Ectodermal cell (in vitro differentiated cells): ENCODE data around the gene GALNT17.
"Not testable (repeated sequence)": the region's sequence is repeated elsewhere in the genome, so short reads cannot be mapped to it uniquely, and the experiment has no call there.

Source experiments
- H3K27ac ChIP-seq: 2 replicates; pipeline ENCODE4 v1.7.0; 2013; ENCODE audit warnings: mild to moderate bottlenecking, low read depth, low read length; ENCODE audit not compliant: insufficient read depth, poor library complexity, severe bottlenecking
- H3K27me3 ChIP-seq: 2 replicates; pipeline ENCODE4 v1.7.0; 2013; ENCODE audit warnings: mild to moderate bottlenecking, low read length; ENCODE audit not compliant: insufficient read depth, control insufficient read depth, poor library complexity, severe bottlenecking
- H3K36me3 ChIP-seq: one replicate; pipeline ENCODE4 v1.7.0; 2013; ENCODE audit warnings: low read length; ENCODE audit not compliant: control insufficient read depth, insufficient read depth
- H3K4me1 ChIP-seq: one replicate; pipeline ENCODE4 v1.7.0; 2013; ENCODE audit warnings: low read length; ENCODE audit not compliant: control insufficient read depth, insufficient read depth
- H3K4me3 ChIP-seq: 2 replicates; pipeline ENCODE4 v1.7.0; 2013; ENCODE audit warnings: low read depth, low read length, control low read depth; ENCODE audit not compliant: insufficient read depth
- H3K9me3 ChIP-seq: 2 replicates; pipeline ENCODE4 v1.7.0; 2013; ENCODE audit warnings: mild to moderate bottlenecking, low read length, moderate library complexity; ENCODE audit not compliant: control insufficient read depth
- WGBS, 2 experiments: methylation state at CpG; one replicate each; pipeline ENCODE4 v1.1.7; 2013; ENCODE audit warnings: missing lambda C conversion rate in 2 of 2; 5-methylcytosine and 5-hydroxymethylcytosine counted together

The GALNT17 gene

GRCh38 chr7:71718563-71718962 lies 586.6 kb downstream of the GALNT17 start:
- no peaks in the 10 kb centered on the region for H3K27me3 ChIP-seq
- H3K4me1 ChIP-seq: peaks cover 14% of the 10 kb centered on the region
- H3K9me3 ChIP-seq: no peaks in the 10 kb centered on the region
- WGBS, 2 experiments: 90 to 93% methylated on average over 6 of the region's 6 CpGs
- no peak overlapping the region for H3K27ac ChIP-seq
- no peaks in the 10 kb centered on the region for H3K36me3 ChIP-seq
- H3K4me3 ChIP-seq: no peak overlapping the region

DNA sequence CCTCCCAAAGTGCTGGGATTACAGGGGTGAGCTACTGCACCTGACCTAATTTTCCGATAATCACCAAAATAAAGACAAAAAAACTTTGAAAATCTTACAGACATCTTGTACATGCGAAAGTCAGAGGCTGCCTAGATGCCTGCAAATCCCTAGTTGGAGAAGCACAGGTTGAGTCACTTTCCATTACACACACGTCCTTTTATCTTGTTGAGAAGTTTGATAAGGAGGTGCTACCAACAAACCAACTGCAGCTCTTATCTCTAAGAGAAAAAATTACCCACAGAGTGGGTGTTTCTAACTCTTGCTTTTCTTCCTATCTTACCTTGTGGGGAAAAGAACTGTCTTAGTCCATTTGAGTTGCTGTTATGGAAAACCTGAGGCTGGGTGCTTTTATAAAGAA lies 589.8 kb downstream of the GALNT17 start:
- Histone ChIP-seq H3K27me3 (no peaks in the 10 kb centered on the region), H3K4me3 (no peak overlapping the region), H3K36me3 (no peaks in the 10 kb centered on the region), H3K4me1 (peaks cover 5% of the 10 kb centered on the region), H3K27ac (no peak overlapping the region), H3K9me3 (no peaks in the 10 kb centered on the region)
- 97 to 100% methylated on average over 3 of the region's 3 CpGs for WGBS, 2 experiments

- no peaks in the 10 kb centered on the region for H3K9me3 ChIP-seq
- H3K4me1 ChIP-seq: no peaks in the 10 kb centered on the region
- 84 to 85% methylated on average over 7 of the region's 7 CpGs for WGBS, 2 experiments
- no peaks in the 10 kb centered on the region for H3K27me3 ChIP-seq
- H3K36me3 ChIP-seq: no peaks in the 10 kb centered on the region
- no peak overlapping the region for H3K4me3 ChIP-seq
- H3K27ac ChIP-seq: no peak overlapping the region
These were observed 591.9 kb downstream of the GALNT17 start for GRCh38 chr7:71723859-71724258.

DNA sequence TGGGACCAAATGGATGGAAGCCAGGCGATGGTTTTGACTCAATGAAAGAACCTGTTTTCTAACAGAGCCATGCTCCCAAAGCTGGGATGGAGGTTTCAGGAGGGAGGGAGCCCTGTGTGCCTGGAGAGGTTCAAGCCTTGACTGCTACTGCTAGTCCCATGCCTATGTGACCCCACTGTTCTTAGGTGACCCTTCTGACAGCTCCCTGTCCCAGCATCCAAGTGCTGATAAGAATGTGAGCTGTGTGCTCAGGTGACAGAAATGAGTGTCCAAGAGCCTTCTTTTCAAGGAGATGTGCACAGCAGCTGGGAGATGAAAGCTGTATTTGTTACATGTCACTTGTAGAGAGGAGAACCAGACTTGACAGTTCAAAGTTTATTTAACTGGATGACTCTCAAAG lies 595.4 kb downstream of the GALNT17 start:
- whole genome bisulfite sequencing, 2 experiments: 94 to 96% methylated on average over 1 of the region's 1 CpG
- no peak overlapping the region for H3K4me3 ChIP-seq

DNA sequence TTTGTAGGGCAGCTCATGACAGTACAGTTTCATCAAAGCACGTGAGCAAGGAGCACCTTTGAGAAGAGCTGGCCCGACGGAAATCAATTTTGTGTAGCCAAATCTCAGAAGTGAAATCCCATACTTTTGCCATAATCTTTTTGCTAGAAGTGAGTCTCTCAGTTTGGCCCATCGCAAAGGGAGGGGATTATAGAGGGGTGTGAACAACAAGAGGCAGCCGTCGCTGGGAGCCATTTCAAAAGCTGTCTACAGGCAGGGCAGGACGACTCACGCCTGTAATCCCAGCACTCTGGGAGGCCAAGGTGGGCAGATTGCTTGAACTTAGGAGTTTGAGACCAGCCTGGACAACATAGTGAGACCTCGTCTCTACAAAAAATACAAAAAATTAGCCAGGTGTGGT lies 599.8 kb downstream of the GALNT17 start:
- H3K4me3 ChIP-seq: no peak overlapping the region
- H3K4me1 ChIP-seq: no peaks in the 10 kb centered on the region
- no peaks in the 10 kb centered on the region for H3K27me3 ChIP-seq
- H3K27ac ChIP-seq: no peak overlapping the region
- no peaks in the 10 kb centered on the region for H3K9me3 ChIP-seq
- H3K36me3 ChIP-seq: no peaks in the 10 kb centered on the region
- WGBS, 2 experiments: 94 to 95% methylated on average over 9 of the region's 9 CpGs

More for the DNA sequence above, 595.4 kb downstream of the GALNT17 start:
- Histone ChIP-seq H3K4me1 (no peaks in the 10 kb centered on the region), H3K27ac (no peak overlapping the region), H3K27me3 (no peaks in the 10 kb centered on the region), H3K9me3 (no peaks in the 10 kb centered on the region), H3K36me3 (no peaks in the 10 kb centered on the region)

GRCh38 chr7:71733107-71733870 lies 601.3 kb downstream of the GALNT17 start:
- H3K27ac ChIP-seq: no peak overlapping the region
- H3K9me3 ChIP-seq: no peaks in the 10 kb centered on the region
- WGBS, 2 experiments: 11% methylated on average over 29 of the region's 29 CpGs
- H3K4me1 ChIP-seq: no peaks in the 10 kb centered on the region
- H3K36me3 ChIP-seq: no peaks in the 10 kb centered on the region
- peak overlapping the region; percentile 26 for H3K4me3 ChIP-seq
- no peaks in the 10 kb centered on the region for H3K27me3 ChIP-seq

- H3K4me3 ChIP-seq: no peak overlapping the region
- 44 to 45% methylated on average over 7 of the region's 7 CpGs for WGBS, 2 experiments
These were observed 604.1 kb downstream of the GALNT17 start for GRCh38 chr7:71735961-71736556.

GRCh38 chr7:71737931-71738540 lies 606.1 kb downstream of the GALNT17 start:
- WGBS, 2 experiments: 89 to 91% methylated on average over 42 of the region's 42 CpGs
- H3K4me1 ChIP-seq: peaks cover 12% of the 10 kb centered on the region
- not testable (repeated sequence) for H3K9me3 ChIP-seq, H3K27ac ChIP-seq, H3K4me3 ChIP-seq, H3K27me3 ChIP-seq, H3K36me3 ChIP-seq

More at GRCh38 chr7:71735961-71736556, 604.1 kb downstream of the GALNT17 start:
- H3K4me1 ChIP-seq: peaks cover 12% of the 10 kb centered on the region
- H3K36me3 ChIP-seq: no peaks in the 10 kb centered on the region
- no peak overlapping the region for H3K27ac ChIP-seq
- no peaks in the 10 kb centered on the region for H3K9me3 ChIP-seq
- no peaks in the 10 kb centered on the region for H3K27me3 ChIP-seq

- no peaks in the 10 kb centered on the region for H3K9me3 ChIP-seq
- no peaks in the 10 kb centered on the region for H3K36me3 ChIP-seq
- 12 to 17% methylated on average over 10 of the region's 10 CpGs for WGBS, 2 experiments
- no peak overlapping the region for H3K27ac ChIP-seq
- H3K4me3 ChIP-seq: no peak overlapping the region
- H3K4me1 ChIP-seq: peaks cover 12% of the 10 kb centered on the region
- H3K27me3 ChIP-seq: no peaks in the 10 kb centered on the region
These were observed 607.7 kb downstream of the GALNT17 start for GRCh38 chr7:71739520-71740173.

GRCh38 chr7:71740174-71740560 lies 608.2 kb downstream of the GALNT17 start:
- H3K4me1 ChIP-seq: peaks cover 12% of the 10 kb centered on the region
- no peaks in the 10 kb centered on the region for H3K36me3 ChIP-seq
- H3K4me3 ChIP-seq: no peak overlapping the region
- WGBS, 2 experiments: 69 to 72% methylated on average over 5 of the region's 5 CpGs
- no peaks in the 10 kb centered on the region for H3K27me3 ChIP-seq
- no peak overlapping the region for H3K27ac ChIP-seq
- no peaks in the 10 kb centered on the region for H3K9me3 ChIP-seq
